GM18870 (cell line): Measurements from ENCODE around the gene EFCAB13.
"Not testable (repeated sequence)": the region's sequence is repeated elsewhere in the genome, so short reads cannot be mapped to it uniquely, and the experiment has no call there.

Source experiments
- ATAC-seq: cut with Tn5 transposase; IDR thresholded peaks from one replicate; pipeline ENCODE4 v1.9.1; 2021; ENCODE audit warnings: moderate library complexity; ENCODE audit not compliant: unreplicated experiment

The EFCAB13 gene

DNA sequence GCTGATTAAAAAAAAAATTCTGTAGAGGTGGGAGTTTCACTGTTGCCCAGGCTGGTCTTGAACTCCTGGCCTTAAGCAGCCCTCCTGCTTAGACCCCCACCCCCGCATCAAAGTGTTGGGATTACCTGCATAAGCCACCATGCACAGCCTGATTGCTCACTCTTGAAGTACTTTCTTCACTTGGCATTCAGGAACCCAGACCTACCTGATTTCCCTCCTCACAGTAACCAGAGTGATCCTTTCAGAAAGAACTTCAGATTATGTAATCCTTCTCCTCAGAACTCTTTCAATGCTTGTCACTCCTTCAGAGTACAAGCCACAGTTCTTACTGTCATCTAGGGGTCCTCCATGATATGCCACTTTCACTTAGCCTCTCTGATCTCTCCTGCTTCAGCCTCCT lies 1.4 kb downstream of the EFCAB13 start:
- no peak for ATAC-seq

DNA sequence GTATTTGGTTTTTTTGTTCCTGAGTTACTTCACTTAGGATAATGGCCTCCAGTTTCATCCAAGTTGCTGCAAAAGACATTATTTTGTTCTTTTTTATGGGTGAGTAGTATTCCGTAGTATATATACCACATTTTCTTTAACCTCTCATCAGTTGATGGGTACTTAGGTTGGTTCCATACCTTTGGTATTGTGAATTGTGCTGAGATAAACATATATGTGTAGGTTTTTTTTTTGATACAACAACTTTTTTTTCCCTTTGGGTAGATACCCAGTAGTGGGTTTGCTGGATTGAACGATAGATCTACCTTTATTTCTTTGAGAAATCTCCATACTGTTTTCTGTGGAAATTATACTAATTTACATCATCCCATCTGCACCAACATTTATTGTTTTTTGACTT lies 6.8 kb downstream of the EFCAB13 start:
- no peak for ATAC-seq

DNA sequence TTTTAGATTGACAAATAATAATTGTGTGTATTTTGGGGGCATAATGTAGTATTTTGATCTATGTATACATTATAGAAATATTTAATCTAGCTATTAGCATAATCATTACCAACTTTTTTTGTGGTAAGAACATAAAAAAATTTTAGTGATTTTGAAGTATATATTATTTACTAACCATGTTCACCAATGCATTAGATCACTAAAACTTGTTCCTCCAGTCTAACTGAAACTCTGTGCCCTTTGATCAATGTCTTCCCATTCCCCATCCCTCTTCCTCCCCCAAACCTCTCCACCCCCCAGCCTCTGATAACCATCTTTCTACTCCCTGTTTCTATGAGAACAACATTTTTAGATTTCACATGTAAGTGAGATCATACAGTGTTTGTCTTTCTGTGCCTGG lies 8.5 kb downstream of the EFCAB13 start:
- no peak for ATAC-seq

DNA sequence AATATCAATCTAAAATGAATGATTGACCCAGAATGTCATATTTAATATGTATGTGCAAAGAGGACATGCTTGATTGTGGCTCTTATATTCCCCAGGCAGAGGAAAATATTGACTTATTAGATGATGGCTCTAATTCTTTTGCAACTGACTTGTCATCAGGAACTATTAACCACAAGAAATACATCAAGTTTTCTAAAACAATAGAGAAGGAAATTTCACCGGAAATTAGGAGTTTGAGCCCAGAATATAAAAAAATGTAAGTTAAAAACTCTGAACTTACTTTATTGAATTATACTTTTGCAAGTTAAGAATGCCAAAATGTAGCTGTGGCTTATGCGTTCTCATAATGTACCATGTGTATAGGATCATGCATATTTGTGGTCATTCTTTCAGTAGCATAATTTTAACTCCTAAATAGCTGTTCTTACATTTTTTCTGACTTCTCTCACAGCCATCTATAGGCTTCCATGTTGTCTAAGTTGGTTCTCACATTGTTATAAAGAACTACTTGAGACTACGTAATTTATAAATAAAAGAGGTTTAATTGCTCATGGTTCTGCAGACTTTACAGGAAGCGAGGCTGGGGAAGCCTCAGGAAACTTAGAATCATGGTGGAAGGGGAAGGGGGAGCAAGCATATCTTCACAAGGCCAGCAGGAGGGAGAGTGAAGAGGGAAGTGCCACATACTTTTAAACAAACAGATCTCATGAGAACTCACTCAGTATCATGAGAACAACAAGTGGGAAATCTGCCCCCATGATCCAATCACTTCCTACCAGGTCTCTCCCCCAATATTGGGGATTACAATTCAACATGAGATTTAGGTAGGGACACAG lies 11.6 kb downstream of the EFCAB13 start:
- no peak for ATAC-seq

DNA sequence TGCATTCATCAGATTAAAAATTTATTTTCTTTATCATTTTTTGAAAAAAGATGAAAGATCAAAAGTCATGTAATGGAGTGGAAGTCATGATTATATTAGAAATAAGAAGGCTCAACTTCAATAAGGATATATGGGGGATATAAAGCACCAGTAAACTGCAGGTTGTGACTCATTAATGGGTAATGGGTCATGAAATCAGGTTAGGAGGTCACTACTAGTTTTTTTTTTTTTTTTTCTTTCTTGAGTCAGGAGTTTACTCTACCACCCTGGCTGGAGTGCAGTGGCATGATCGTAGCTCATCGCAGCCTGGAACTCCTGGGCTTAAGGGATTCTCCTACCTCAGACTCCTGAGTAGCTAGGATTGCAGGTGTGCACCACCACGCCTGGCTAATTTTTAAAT lies 14.3 kb downstream of the EFCAB13 start:
- ATAC-seq = no peak

DNA sequence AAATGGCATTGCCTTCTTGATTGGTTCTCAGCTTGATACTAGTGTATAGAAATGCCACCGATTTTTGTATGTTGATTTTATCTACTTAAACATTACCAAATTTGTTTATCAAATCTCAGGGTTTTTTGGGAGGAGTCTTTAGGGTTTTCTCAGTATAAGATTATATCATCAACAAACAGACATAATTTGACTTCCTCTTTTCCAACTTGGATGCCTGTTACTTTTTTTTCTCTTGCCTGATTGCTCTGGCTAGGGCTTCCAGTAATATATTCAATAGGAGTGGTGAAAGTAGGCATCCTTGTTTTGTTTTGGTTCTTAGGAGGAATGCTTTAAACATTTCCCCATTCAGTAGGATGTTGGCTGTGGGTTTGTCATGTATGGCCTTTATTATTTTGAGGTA lies 29.1 kb downstream of the EFCAB13 start:
- no peak for ATAC-seq

DNA sequence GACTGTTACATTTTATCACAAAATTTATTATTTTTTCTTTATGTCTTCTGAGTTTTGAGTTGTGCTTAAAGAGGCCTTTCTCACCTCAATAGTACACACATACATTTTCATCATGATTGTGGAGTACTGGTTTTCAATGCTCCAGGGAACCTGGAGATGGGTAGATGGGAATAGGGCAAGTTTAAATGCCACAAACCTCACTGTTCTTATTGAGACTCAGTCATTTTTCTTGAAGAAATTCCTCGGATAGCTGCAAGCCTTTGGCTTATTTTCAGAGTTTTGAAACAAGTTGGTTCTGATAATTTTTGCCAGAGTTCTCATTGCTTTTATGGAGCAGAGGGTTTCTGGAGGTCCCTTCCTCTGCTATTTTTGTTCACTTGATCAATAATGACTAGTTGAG lies 34.9 kb downstream of the EFCAB13 start:
- no peak for ATAC-seq

DNA sequence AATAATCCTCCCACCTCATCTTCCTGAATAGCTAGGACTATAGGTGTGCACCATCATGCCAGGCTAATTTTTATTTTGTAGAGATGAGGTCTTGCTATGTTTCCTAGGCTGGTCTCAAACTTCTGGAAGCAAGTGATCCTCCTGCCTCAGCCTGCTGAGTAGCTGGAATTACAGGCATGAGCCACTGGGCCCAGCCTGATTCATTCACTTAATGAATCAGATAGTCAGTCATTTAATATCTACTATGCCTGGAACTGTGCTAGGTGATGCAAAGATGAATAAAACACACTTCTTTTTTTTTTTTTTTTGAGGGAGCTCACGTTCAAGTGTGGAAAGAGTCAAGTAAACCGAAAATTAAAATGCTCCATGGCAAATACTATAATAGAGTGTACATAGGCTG lies 39.4 kb downstream of the EFCAB13 start:
- no peak for ATAC-seq

DNA sequence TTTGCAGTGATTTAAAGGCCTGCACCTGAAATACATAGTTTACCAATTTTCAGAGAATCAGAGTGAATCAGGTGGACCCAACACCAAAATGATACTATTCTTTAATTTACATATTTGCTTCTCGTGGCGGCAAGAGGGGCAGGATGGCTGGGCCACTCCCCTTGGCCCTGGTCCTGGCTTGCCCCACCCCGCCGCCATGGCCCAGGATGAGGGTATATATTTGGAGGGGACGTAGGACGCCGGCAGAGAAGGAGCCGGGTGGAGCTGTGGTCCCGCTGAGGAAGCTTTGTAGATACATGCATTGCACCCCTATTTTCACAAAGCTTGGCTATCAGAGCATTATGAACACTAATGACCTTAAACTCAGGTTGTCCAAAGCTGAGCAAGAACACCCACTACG lies 43.5 kb downstream of the EFCAB13 start:
- ATAC-seq = no peak

DNA sequence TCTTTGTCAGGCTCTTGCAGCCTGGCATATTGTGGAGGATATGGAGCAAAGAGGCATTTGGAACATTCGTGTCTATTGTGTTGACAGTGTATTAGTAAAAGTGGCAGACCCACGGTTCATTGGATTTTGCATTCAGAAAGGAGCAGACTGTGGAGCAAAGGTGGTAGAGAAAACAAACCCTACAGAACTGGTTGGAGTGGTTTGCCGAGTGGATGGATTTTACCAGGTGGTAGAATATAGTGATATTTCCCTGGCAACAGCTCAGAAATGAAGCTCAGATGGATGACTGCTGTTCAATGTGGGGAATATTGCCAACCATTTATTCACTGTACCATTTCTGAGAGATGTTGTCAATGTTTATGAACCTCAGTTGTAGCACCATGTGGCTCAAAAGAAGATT lies 44.5 kb downstream of the EFCAB13 start:
- no peak for ATAC-seq

DNA sequence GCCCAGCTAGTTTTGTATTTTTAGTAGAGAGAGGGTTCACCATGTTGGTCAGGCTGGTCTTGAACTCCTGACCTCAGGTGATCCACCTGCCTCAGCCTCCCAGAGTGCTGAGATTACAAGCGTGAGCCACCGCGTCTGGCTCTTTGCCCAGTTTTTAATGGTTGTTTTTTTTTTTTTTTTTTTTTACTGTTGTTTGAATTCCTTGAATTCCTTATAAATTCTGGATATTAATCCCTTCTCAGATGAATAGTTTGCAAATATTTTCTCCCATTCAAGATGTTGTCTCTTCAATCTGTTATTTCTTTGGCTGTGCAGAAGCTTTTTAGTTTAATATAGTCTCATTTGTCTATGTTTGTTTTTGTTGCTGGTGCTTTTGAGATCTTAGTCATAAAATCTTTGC lies 47.1 kb downstream of the EFCAB13 start:
- ATAC-seq = not testable (repeated sequence)

DNA sequence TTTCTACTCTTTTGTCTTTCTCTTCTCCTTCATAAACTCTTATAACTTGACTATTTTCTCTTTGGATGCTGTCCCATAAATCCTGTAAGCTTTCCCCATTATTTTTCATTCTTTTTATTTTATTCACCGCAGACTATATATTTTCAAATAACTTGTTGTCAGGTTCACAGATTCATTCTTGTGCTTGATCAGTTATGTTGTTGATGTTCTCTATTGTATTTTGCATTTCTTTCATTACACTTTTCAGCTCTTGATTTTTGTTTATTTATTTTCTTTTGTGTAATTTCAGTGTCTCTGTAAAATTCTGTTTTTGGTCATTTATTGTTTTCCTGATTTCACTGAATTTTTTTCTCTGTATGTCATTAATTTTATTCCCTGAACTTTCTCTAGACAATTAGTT lies 49.2 kb downstream of the EFCAB13 start:
- ATAC-seq = no peak

DNA sequence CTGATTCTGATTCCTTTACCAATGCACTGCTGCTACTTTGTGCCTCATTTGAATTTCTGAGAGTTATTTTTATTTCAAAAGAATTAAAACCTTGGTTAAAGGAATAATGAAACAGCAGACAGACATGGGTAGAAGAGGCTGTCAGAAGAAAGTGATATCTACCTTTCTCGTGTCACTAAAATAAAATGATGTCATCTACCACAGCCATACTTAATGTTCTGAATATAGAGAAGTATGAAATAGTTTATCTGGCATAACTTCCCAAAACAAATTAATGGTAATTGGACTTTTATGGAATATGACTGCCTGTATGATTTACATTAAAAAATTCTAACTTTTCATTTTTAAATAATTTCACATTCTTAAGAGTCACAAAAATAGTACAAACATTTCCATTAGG lies 52.5 kb downstream of the EFCAB13 start:
- ATAC-seq = no peak

DNA sequence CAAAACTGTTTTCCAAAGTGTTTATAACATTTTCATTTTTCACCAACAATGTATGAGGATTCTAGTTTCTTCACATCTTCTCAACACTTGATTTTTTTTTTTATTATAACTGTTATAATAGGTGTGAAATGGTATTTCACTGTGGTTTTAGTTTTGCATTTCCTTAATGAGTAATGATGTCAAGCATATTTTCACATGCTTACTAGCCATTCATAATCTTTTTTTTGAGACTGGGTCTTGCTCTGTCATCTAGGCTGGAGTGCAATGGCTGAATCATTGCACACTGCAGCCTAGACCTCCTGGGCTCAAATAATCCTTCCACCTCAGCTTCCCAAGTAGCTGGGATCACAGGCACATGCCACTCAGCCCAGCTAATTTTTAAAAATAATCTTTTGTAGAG lies 65.1 kb downstream of the EFCAB13 start:
- ATAC-seq = no peak

DNA sequence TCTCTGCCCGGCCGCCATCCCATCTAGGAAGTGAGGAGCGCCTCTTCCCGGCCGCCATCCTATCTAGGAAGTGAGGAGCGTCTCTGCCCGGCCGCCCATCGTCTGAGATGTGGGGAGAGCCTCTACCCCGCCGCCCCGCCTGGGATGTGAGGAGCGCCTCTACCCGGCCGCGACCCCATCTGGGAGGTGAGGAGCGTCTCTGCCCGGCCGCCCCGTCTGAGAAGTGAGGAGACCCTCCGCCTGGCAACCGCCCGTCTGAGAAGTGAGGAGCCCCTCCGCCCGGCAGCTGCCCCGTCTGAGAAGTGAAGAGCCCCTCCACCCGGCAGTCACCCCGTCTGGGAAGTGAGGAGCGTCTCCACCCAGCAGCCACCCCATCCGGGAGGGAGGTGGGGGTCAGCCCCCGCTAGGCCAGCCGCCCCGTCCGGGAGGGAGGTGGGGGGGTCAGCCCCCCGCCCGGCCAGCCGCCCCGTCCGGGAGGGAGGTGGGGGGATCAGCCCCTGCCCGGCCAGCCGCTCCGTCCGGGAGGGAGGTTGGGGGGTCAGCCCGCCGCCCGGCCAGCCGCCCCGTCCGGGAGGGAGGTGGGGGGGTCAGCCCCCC lies 73.9 kb downstream of the EFCAB13 start:
- ATAC-seq = not testable (repeated sequence)

DNA sequence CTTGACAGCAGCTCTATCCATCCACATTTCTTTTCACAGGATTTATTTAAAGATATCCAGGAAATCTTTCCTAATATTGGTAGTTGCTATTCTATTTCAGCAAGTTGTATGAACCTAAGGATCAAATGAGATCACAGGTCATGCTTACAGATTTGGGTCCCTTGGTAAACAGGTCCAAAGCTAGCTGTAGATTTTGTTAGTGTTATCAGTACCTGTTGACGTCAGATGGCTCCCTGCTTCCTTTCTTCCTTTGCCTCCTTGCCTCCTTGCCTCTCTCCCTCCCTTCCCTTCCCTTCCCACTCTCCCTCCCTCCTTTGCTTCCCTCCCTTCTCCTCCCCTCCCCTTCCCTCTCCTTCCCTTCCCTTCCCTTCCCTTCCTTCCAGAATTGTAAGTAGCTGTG lies 76.6 kb downstream of the EFCAB13 start:
- ATAC-seq = no peak

DNA sequence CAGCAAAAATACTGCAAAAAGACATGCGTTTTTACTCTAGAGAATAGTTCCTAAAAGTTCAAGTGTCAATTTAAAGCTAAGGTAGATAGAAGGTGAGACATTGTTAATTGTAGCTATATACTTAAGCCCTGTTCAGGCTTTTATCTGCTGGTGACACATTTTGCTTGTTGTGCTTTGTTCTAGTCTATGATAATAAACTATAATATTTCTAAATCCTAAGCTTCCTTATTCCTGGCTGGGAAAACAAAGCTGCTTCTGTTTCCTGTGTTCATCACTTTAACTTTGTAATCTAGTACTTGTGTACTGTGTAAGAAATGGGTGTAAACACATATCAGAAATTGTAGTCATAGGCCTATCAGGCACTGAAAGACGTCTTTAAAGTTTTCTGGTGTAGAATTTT lies 77.3 kb downstream of the EFCAB13 start:
- no peak for ATAC-seq

DNA sequence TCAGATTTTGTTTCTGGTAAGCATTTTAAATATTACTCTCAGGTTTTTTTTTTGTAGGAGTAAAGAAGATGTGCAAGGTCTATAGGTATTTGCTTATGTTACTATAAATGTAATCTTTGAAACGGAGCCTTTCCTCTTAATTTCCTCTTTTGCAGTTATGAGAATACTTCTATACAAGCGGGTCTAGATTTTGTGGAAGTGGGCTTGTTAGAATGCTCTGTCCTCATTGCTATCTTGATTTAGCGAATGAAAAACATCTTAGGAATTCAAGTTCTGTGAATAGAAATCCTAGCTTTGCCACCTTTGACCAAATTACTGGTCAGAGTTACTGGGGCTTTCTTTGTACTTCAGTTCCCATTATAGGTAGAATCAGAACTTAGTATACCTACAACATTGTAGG lies 80.3 kb downstream of the EFCAB13 start:
- ATAC-seq = no peak

DNA sequence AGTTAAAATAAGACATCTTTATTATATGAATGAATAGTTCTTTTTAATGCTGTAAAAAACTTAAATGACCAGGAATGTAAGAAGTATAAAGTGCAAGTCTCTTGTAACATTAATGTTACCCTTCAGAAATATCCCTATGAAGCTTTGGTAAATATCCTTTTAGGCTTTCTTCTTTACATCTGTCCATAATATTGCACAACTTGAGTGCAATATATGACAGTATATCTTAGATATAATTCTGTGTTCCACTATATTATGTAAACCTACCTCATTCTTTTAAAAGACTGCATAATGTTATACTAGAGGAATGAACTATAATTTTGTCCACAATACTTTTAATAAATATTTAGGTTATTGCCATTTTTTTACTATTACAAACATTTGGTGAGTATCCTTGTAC lies 81.1 kb downstream of the EFCAB13 start:
- ATAC-seq = no peak

DNA sequence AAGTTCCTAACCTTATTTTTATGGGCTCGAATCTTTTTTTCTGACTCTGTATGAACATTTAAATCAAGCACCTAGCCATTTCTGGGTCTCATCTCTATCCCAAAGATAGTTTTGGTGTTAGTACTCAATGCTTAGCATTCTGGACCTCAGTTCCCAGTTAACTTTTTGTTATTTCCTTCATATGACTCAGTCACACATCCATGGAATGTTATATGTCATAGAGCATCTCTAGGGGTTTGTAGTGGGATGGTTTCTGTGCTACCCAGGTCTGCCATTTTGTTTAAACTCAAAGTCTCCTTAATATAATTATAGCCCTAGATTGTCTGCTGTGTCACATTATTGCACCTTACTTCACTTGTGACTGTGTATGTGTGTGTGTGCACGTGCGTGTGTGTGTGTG lies 90.1 kb downstream of the EFCAB13 start:
- ATAC-seq = no peak

DNA sequence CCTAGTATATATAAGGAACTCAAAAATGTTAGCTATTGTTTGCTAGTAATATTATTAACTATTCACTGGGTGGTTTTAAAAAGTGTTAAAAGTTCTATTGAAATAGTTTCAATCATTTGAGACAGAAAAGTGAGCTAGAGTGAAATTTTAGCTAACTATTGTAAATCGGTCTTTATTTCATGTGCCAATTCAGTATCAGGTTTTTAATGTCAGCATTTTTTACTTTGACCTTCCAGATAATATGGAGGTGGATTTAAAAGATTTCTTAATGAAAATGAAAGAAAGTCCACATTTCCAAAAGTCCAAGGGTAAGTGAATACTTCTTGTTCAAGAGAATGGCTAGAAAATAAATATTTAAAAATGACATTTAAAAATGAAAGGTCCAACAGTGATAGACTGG lies 90.9 kb downstream of the EFCAB13 start:
- ATAC-seq = no peak

DNA sequence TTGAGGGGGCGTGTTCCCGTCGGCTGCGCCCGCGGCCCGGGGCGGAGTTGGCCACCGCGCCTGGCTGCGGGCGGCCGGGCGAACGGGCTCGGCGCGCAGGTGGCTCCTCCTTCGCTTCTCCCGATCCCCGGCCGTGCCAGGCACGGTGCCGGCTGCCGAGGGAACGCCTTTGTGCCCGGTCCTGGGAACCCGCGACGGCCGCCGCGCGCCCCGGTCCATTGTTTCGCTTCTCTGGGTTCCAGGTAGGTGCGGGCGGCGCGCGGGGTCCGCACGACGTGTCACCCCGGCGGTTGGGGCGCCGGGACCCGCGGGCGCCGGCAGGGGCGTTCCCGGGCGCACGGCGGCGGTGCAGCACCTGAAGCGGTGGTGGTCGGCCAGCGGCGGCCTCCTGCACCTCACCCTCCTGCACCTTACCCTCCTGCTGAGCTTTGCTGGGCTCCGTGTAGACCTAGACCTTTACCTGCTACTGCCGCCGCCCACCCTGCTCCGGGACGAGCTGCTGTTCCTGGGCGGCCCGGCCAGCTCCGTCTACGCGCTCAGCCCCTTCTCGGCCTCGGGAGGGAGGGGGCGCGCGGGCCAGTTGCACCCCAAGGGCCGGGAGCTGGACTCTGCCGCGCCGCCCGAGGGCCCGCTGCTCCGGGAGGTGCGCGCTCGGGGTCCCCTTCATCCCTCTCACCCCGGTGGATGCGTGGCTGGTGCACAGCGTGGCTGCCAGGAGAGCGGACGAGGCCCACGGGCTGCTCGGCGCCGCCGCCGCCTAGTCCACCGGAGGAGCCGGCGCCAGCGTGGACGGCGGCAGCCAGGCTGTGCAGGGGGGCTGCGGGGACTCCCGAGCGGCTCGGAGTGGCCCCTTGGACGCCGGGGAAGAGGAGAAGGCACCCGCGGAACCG lies 99.9 kb downstream of the EFCAB13 start:
- no peak for ATAC-seq
